Stimulated activated CD8-positive, alpha-beta memory T cell treated with anti-CD3 and anti-CD28 coated beads, Interleukin-15, amount 100 ng/mL, for 48 hours (primary cell): ENCODE data around the gene HOATZ.

Source experiments
- DNase-seq, 2 donors: peaks; one replicate each; pipeline ENCODE4 v3.0.0-alpha.2; 2020; ENCODE audit warnings: low read depth in 2 of 2

Gene HOATZ

DNA sequence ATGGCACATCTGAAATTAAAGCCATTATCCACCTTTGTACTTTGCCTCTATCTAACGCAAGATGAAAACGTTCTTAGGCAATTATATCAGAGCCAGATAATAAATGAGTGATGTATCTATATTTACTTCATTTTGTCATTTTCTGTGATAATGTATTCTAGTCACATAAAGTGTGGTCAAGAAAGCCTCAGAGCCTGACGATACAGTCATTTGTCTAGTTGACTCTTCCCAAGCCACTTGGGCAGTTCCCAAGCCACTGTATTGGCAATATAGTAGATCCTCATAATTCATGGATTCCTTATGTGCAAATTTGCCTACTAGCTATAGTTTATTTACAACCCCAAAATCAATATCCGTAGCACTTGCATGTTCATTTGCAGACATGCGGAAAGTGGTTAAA, 7.8 kb downstream of the HOATZ start:
- no peak for DNase-seq

DNA sequence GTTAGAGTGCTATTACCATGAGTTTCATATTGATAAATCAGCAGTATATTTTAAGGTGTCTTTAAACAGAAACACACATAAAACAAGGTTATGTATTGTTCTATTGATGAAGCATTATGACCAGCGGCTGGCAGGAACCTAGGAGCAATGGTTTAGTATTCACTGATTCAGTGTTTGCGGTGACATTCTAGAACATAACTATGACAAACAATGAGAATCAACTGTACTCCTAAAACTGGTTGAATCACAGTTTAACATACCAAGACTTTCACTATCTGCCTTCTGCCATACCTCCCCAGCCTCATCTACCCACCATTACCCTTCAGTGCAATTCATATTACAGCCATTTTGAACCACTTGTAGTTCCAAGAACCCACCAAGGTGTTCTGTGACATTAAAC, 8.8 kb downstream of the HOATZ start:
- DNase-seq, result no peak

DNA sequence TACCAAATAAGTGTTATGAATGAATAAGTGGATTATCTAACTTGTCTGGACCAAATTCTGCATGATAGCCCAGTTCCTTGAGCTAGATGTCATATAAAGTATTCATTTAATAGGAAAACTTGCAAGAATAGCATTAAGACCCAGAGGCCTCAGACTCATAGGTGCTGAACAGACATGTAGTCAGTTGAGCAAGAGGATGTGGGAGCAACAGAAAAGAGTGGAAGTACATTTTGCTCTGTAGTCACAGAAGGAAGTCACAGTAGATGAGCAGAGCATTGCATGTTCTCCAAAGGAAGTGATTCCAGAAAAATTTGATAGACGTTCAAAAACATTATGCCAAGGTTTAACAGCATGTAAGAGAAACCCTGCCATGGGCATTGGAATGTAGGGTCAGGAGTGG, 9.5 kb downstream of the HOATZ start:
- no peak for DNase-seq

DNA sequence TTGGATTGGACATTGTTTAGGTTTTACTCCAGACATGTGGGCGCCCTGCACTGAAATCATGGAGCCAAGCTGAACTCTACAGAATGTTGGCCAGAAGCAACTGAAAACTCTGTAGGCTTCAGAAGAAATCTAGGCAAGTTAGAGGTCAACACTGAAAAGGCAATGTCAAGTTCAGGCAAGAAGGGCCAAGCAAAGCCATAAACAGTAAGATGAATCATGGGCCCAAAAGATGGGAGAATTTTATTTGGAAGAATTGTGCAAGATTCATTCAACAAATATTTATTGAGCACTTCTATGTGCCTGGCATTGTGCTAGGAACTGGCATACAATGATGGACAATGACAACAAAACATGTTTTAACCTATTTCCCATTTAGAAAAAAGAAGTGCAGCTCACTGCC, 10.9 kb downstream of the HOATZ start:
- DNase-seq, result no peak

DNA sequence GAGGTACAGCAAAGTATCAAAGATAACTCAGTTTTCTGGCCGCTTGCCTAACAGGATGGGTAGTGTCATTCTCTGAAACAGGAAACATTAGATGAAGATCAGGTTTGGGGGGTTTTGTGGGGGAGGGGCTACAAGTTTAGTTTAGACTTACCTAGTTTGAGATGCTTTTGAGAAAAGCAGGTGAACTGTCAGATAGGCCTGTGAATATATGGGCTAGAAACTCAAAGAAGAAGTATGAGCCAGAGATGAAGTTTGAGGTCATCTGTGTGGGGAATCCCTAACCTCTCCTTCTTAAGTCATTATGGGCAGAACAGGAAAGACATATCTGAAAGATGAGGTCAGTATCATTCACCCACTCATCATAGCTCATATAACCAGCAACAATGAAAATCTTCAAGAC, 11.9 kb downstream of the HOATZ start:
- no peak for DNase-seq

DNA sequence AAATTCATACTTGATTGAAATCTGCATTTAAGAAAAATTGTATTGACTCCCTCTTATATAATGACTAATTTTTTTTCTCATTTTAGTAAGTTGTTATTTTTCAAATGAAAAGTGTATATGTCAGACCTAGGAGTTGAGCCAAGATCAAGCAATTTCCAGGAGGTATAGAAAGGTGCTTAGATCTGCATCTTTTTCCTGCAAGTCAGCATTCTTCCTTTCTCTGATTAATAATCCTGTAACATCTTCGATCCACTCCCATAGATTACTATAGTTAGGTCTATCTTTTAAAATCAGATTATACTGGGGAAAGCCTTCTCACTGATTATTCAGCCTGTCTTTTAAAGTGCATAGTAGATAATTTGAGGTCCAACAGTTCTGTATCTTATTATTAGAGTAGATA, 12.7 kb downstream of the HOATZ start:
- no peak for DNase-seq

DNA sequence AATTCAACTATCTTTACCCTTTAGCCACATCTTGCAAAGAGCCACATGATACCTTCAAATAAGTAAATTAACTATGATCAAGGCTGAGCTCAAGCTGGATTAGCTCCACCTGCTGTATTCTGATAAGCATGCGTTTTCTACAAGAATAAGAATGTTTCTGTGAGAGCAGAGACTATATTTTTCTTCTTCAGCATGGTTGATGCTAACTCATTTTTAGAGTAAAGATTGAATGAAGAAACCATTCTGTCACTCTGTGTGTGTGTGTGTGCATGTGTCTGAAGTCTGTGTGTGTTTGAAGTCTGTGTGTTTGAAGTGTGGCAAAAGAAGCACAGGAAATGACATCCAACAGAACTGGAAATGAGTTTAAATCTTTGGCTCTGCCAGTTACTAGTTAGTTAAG, 14.0 kb downstream of the HOATZ start:
- no peak for DNase-seq

DNA sequence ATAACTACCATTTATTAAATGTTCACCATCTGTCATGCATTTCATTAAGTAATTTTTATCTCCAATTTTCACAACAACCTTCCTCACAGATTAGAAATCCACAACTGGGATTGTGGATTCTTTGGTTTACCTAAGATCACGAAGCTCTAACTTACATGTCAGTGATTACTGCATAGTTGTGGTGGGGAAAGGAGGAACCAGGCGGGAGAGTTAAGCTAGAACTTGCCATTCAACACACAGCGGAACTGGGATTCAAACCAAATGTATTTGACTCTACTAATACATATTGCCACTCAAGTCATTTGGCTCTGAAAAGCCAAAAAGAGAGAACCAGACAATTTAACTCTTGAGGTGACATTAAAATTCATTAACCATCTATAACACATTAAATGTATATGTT, 15.5 kb downstream of the HOATZ start:
- no peak for DNase-seq

DNA sequence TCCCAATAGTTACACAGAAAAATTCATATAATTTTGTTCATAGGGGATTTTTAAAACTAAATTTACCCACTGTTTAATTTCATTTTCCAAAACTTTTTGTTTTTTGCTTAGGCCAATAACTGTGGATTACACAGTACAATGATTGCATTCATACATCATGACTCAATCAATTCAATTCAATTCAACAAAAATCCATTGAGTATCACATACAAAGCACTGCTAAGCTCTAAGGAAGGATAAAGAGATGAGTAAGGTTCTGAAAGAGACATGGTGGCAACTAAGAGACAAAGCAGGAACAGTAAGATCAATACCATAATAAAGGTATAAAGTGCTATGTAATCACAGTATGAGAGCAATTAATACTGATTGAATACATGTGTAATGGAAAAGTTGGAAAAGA, 16.6 kb downstream of the HOATZ start:
- DNase-seq, result no peak

DNA sequence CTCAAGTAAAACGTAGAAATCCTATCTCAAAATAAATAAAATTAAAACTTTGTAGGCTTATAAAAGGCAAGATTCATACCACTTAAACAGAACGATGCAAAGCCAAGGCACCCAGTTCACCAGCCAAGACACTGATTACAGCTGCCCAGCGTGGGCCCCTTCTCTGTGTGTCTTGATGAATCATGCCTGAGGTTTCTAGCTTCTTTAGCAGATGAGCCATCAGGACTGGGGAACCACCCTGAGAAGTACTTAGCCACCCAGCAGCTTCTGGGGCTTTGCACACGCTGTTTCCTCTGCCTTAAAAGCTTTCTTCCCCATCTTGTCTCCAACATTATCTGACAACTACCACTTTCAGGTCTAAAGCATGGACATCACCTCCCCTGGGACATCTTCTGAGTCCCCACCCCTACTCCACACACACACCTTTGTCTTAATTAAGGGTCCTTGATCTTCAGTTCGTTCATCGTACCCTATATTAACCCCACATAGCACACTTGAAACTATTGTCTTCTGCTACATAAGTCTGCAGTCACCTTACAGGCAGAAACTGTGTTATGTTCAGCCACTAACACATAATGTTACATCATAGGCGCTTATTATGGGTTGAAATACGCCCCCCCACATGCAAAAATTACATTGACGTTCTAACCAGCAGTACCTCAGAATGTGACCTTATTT, 17.2 kb downstream of the HOATZ start:
- peak; percentile 64 to 66 for DNase-seq

DNA sequence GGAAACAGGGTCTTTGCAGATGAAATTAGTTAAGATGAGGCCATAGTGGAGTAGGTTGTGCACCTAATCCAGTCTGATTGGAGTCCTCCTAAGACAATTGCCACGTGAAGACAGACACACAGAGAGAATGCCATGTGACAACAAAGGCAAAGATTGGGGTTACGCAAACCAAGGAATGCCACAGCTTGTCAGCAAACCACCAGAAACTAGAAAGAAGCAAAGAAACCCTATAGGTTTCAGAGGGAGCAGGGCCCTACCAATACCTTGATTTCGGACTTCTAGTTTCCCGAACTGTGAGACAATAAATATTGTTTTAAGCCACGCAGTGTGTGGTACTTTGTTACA, 17.8 kb downstream of the HOATZ start:
- DNase-seq, result no peak

DNA sequence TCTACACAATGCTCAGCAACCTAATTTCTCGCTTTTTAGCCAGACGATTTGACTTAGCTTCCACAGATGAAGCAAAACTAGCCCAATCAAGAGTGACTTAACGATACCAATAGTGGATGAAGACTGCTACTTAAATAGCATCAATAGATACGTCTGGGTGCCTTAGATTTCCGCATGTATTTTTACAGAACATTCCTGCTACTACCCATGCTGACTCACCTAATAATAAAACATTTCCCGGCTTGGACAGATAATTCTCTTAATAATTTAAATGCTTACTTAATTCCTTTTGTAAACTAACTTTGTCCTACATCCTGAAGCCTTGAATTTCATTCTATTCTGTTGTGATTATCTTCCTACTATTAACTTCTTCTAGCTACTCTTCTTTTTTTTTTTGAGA, 20.7 kb downstream of the HOATZ start:
- DNase-seq, result no peak

DNA sequence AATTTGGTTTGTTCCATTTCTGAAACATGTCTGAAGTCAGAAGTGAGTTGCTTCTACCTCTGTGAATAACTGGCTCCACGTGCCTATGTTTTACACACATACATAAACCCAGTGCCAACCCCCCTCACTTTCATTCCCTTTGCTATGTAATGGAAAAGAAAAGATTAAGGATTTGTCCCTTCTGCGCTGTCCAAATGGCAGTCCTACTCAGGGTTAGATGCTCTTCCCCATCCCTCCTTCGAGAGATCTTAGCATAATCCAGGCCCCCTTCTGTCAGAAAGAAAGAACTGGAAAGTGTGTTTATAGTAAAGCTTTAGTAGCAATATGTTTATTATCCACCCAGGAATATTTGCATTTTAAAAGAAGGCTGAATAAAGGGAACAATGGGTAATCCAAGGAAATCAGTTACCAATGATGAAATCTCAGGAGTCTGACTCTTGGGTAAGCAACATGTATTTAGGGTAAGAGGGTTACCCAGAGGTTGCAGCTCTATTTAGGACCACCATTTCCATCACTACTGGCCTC, 22.8 kb downstream of the HOATZ start:
- no peak for DNase-seq

DNA sequence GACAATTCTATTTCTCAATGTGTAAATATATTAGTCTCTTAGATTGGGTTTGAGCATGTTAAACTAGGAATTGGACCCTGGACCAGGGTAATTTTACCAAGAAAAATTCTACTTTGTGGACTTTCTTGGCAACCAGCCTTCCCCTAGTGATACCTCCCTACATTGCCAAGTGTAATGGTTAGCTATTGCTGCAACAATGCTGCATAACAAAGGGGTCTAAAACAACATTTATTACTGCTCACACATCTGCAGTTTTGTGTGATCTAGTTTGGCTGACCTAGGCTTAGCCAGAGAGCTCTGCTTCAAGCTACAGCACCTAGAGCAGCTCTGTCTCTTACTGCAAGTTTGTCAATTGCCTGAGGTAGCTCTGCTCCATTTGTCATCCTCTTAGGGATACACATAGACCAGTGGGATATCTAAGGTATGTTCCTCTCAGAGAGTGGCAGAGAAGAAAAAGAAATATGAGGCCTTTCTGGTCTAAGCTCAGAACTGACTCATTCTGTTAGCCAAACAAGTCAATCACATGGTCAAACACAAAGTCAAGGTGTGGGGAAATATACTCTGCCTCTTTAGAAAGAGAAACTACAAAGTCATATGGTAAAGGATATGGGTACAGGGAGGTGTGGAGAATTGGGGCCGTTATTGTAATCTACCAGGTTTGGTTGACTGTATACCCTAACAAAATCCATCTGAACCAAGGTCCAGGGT, 24.0 kb downstream of the HOATZ start:
- no peak for DNase-seq

DNA sequence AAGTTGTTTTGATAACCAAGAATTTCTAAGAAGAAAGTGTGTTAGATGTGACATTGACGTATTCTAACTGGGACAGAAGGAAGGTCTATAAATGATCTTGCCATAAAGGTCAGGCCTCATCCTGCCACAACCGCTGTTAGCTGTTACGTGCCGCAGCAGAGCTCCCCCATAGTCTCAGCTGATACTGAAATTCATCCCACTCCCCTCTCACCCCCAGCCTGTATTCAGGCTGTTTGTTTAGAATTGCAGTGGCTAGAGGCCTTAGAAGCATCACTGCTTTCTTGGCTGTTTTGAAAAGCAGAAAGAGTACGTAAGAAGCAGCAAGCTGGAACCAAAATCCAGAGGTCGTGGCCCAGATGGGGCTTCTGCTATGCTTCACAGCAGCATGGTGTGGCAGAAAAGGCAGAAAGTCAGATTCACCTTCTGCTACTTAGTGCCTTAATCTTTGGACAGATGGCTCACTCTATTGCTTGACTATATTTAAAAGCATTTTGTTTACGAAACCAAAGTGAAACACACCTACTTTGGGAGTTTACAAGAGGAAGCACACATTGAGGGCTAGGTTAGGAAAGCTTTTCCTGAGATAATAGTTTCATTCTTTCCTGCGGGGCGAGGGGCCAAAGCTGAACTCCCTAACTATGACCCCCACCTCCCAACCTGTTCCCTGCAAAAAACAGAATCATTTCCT, 25.0 kb downstream of the HOATZ start:
- DNase-seq, result no peak

DNA sequence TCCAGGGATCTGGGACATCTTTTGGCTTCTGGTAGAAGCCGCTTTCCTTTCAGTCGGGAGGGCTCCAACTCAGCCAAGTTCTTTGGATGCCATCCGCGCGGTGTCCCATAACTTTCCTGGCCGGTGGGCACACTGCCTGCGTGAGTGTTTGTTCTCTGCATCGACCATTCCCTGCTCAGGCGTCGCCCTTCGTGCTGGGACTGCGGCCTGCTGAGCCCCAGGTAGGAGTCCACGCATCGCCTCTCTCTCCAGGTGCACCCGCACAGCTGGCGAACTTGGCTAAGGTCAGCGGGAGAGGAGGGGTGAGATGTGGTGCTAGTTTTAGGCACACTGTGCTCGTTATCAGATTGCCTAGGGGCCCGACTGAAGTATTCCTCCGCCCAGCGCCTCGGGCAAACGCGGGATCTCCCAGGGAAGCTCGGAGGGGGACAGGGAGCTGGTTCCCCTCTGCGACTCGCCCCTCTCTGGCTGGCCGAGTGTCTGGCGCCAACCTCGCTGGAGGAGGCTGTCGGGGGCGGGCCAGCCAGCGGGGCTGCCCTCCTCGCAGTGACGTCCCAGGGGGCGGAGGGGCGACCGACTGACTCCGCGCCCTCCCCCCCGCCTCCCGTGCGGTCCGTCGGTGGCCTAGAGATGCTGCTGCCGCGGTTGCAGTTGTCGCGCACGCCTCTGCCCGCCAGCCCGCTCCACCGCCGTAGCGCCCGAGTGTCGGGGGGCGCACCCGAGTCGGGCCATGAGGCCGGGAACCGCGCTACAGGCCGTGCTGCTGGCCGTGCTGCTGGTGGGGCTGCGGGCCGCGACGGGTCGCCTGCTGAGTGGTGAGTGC, 25.7 kb downstream of the HOATZ start, which contains the start of gene LAYN:
TSS of gene LAYN (plus strand) at position 607 of the 823 bp plus-strand sequence. CDS start at position 731, 124 bp downstream.
- peak; percentile 33 to 60 for DNase-seq

DNA sequence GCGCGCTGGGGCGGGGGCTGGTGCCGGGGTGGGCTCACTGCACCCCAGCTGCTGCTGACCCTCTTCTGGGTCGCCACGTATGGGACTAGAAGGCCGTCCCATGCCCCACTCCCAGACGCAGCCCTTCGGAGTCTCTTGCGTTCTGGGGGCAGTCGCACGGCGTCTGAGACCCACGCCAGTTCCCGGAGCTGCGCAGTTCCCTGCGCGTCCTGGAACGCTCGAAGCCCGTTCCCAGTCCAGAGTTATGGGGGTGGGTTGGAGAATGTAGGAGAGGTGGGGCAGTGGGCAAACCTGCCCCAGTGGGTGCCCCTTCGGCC, 26.3 kb downstream of the HOATZ start:
- no peak for DNase-seq

DNA sequence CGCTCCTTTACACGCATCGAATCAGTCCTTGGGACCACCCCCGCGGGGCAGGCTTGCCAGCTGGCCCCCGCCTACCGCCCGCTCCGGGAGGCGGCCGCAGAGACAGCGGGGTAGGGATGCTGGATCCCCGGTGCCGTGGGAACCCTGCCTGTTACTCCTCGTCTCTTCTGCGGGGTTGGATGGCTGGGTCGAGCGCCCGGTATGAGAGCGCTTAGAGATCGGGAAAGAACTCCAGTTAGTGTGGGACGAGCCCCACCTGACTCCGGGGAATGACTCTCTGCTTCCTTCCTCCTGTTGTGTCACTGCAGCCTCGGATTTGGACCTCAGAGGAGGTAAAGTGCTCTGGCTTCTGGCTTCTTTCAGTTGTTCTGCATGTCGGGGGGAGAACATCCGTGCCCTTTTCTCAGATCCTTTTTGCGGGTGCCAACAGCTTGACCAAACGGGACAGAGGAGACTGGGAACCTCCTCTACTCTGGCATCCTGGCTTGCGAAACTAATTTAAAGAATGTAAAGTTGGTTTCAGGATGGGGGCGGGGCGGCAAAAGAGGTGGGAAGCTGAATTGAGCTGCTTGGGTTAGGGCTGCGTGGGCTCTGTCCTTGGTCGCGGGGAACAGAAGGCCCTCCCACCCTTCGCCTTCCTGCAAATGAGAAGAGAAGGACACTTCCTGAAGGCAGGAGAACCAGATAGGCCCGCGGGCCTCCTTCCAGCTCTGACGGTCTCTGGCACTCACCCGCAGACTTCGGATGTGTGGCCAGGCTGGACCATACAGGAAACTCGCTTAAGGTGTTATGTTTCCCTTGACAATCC, 26.9 kb downstream of the HOATZ start:
- no peak for DNase-seq

DNA sequence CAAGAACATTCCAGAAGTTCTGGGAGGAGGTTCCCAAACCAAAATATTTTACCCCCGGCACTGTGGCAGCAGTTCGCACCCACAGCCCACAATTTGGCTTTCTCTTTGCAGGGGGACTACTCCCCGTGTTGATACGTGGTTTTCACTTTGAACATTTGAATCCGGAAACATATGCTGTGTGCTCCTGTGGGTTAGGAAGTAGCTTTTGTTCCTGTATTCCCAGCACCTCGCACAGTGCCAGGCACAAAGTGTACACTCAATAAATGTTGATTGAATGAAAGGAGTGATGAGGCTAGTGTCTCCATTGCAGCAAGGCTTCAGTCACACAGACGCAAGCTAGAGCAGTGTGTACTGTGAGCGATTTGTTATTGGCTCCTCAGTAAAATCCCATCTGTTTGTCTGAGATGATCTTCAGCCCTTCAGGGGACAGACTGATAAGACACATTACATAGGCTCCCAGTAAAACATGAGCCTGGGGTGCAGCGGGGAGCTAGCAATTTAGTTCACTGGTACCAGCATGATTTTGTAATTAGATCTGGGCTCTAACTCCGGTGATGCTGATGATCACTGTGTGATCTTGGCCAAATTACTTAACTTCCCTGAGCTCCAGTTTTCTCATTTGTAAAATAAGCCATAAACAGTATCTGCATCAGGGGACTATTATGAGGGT, 28.2 kb downstream of the HOATZ start:
- DNase-seq, result no peak

DNA sequence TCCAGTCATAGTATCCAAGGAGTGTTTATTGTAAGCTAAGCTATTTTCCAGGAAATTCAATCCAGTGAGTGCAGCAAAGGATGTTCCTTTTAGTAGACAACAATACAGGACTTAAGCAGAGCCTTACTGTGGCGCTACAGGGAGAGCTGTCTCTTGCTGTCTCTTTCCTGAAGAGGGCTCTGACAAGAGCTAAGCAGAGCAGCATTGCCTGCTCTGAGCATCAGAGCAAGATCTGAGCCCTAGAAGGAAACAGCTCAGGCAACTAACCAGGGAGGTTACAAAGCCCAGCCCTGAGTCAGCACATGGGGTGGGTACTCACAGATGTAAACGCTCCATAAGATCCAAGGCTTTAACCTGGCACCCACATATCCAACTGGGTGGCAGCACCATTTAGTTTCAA, 33.9 kb downstream of the HOATZ start:
- DNase-seq, result no peak
